DOHH2 (cell line): ENCODE results near the gene DHRS7C.

Experiments
- H3F3A ChIP-seq: fragments of 200-600 bp; sonication (generic), shearing (Covaris generic); 2 replicates; pipeline ENCODE4 v1.6.0; 2016; ENCODE audit warnings: antibody characterized with exemption, mild to moderate bottlenecking; ENCODE audit not compliant: control insufficient read depth, insufficient read depth
- H3K27ac ChIP-seq: fragments of 200-600 bp; sonication (generic); 2 replicates; pipeline ENCODE4 v1.5.1; 2014; ENCODE audit warnings: low read depth, mild to moderate bottlenecking, low read length, moderate library complexity
- H3K27me3 ChIP-seq: fragments of 200-600 bp; sonication (generic); 2 replicates; pipeline ENCODE4 v1.6.1; 2014; ENCODE audit warnings: mild to moderate bottlenecking, low read length, mixed read lengths; ENCODE audit not compliant: control insufficient read depth
- H3K36me3 ChIP-seq: fragments of 200-600 bp; sonication (generic); 2 replicates; pipeline ENCODE4 v1.6.1; 2014; ENCODE audit warnings: mild to moderate bottlenecking, low read length, moderate library complexity, mixed read lengths; ENCODE audit not compliant: control insufficient read depth
- H3K4me1 ChIP-seq: fragments of 200-600 bp; sonication (generic); 2 replicates; pipeline ENCODE4 v1.6.1; 2014; ENCODE audit warnings: mild to moderate bottlenecking, low read length, mixed read lengths; ENCODE audit not compliant: control insufficient read depth
- H3K4me2 ChIP-seq: fragments of 200-600 bp; sonication (generic); 2 replicates; pipeline ENCODE4 v1.6.0; 2014; ENCODE audit warnings: mild to moderate bottlenecking, low read length, moderate library complexity
- H3K4me3 ChIP-seq: fragments of 200-600 bp; sonication (generic); 2 replicates; pipeline ENCODE4 v1.5.1; 2014; ENCODE audit warnings: mild to moderate bottlenecking, low read length, mixed read lengths
- H3K79me2 ChIP-seq: fragments of 200-600 bp; sonication (generic); 2 replicates; pipeline ENCODE4 v1.6.1; 2014; ENCODE audit warnings: mild to moderate bottlenecking, low read length, mixed read lengths; ENCODE audit not compliant: control insufficient read depth
- H3K9me2 ChIP-seq: fragments of 200-600 bp; sonication (generic); replicated peaks from 2 replicates; pipeline ENCODE4 v1.6.1; 2014; ENCODE audit warnings: mild to moderate bottlenecking, low read length, mixed read lengths; ENCODE audit not compliant: control insufficient read depth
- H3K9me3 ChIP-seq: fragments of 200-600 bp; sonication (generic); 2 replicates; pipeline ENCODE4 v1.6.1; 2014; ENCODE audit warnings: antibody characterized with exemption, low read length, mixed read lengths; ENCODE audit not compliant: control insufficient read depth, insufficient read depth
- H4K20me1 ChIP-seq: fragments of 200-600 bp; sonication (generic); 2 replicates; pipeline ENCODE4 v1.6.0; 2014; ENCODE audit warnings: low read depth, mild to moderate bottlenecking, antibody characterized with exemption, low read length, moderate library complexity; ENCODE audit not compliant: control insufficient read depth, insufficient read depth
- CTCF ChIP-seq: fragments of 200-600 bp; sonication (generic); IDR thresholded peaks from one replicate; pipeline ENCODE4 v1.5.1; 2014; ENCODE audit warnings: antibody characterized with exemption, mild to moderate bottlenecking, low read depth, low read length; ENCODE audit not compliant: poor library complexity, severe bottlenecking
- EZH2phosphoT487 ChIP-seq: fragments of 200-600 bp; sonication (generic); IDR thresholded peaks from 2 replicates; pipeline ENCODE4 v1.6.1; 2017; ENCODE audit warnings: borderline replicate concordance, mild to moderate bottlenecking, antibody characterized with exemption, low read length, moderate library complexity, mixed read lengths

The DHRS7C gene

GRCh38 chr17:9811086-9811485 lies 19.7 kb upstream of the DHRS7C start:
- no peaks in the 10 kb centered on the region for H3K27me3 ChIP-seq
- no peaks in the 10 kb centered on the region for H3K9me3 ChIP-seq
- TF ChIP-seq EZH2phosphoT487 (no peak), CTCF (no peak)
- H3K36me3 ChIP-seq: no peaks in the 10 kb centered on the region
- no peak overlapping the region for H3K4me2 ChIP-seq
- no peaks in the 10 kb centered on the region for H3K4me1 ChIP-seq
- no peaks in the 10 kb centered on the region for H3F3A ChIP-seq
- H3K4me3 ChIP-seq: no peak overlapping the region
- no peak overlapping the region for H3K27ac ChIP-seq
- no peaks in the 10 kb centered on the region for H3K79me2 ChIP-seq
- no peaks in the 10 kb centered on the region for H4K20me1 ChIP-seq
- H3K9me2 ChIP-seq: no peaks in the 10 kb centered on the region

- H3K4me2 ChIP-seq: no peak overlapping the region
These were observed 18.9 kb upstream of the DHRS7C start for GRCh38 chr17:9810100-9810949.

GRCh38 chr17:9809409-9809808 lies 18.0 kb upstream of the DHRS7C start:
- no peaks in the 10 kb centered on the region for H3K79me2 ChIP-seq
- TF ChIP-seq EZH2phosphoT487 (no peak), CTCF (no peak)

More at GRCh38 chr17:9810100-9810949, 18.9 kb upstream of the DHRS7C start:
- Histone ChIP-seq H3K9me2 (no peaks in the 10 kb centered on the region), H3K27me3 (no peaks in the 10 kb centered on the region), H3K27ac (no peak overlapping the region), H3K4me1 (no peaks in the 10 kb centered on the region), H3K79me2 (no peaks in the 10 kb centered on the region), H3K36me3 (no peaks in the 10 kb centered on the region), H4K20me1 (no peaks in the 10 kb centered on the region), H3F3A (no peaks in the 10 kb centered on the region), H3K4me3 (no peak overlapping the region), H3K9me3 (no peaks in the 10 kb centered on the region)
- TF ChIP-seq EZH2phosphoT487: no peak
- TF ChIP-seq CTCF: no peak

More at GRCh38 chr17:9809409-9809808, 18.0 kb upstream of the DHRS7C start:
- Histone ChIP-seq H3K4me1 (no peaks in the 10 kb centered on the region), H3K4me3 (no peak overlapping the region), H3K4me2 (no peak overlapping the region), H3K9me2 (no peaks in the 10 kb centered on the region), H3F3A (no peaks in the 10 kb centered on the region), H4K20me1 (no peaks in the 10 kb centered on the region), H3K9me3 (no peaks in the 10 kb centered on the region), H3K27me3 (no peaks in the 10 kb centered on the region), H3K27ac (no peak overlapping the region), H3K36me3 (no peaks in the 10 kb centered on the region)
